Gastrocnemius medialis (tissue), 4 donors: ENCODE measurements around the gene DGKH. TPM values are rescaled to one million over a fixed set of nuclear protein-coding genes. Genes with fewer than 3 reads are reported as not detected.
"Not testable (repeated sequence)": the region's sequence is repeated elsewhere in the genome, so short reads cannot be mapped to it uniquely, and the experiment has no call there.

Experiments used
- ATAC-seq, 2 donors: fragments of 150-250 bp; one replicate each; pipeline ENCODE4 v1.9.1; 2016
- DNase-seq, 2 donors: peaks; one replicate each; pipeline ENCODE4 v3.0.0-alpha.2; 2019
- H3K27ac ChIP-seq, 4 donors: fragments of 200-600 bp; sonication (generic); 1 replicate in 1 of 4; 2 replicates in 3 of 4; pipeline ENCODE4 v1.5.1; 2016 to 2018; ENCODE audit warnings: mild to moderate bottlenecking in 2 of 4, moderate library complexity in 1 of 4
- H3K27me3 ChIP-seq, 3 donors: fragments of 200-600 bp; sonication (generic) in 2 of 3; 1 replicate in 1 of 3; 2 replicates in 2 of 3; pipeline versions ENCODE4 v1.5.1 to v1.6.0; 2016 to 2019; ENCODE audit warnings: mild to moderate bottlenecking in 1 of 3, moderate library complexity in 1 of 3
- H3K36me3 ChIP-seq, 2 donors: fragments of 200-600 bp; sonication (generic) in 1 of 2; one replicate each; pipeline ENCODE4 v1.5.1; 2017 to 2018
- H3K4me1 ChIP-seq, 2 donors: fragments of 200-600 bp; sonication (generic) in 1 of 2; one replicate each; pipeline ENCODE4 v1.5.1; 2016 to 2017; ENCODE audit warnings: mild to moderate bottlenecking in 2 of 2
- H3K4me3 ChIP-seq, 4 donors: fragments of 200-600 bp; sonication (generic) in 3 of 4; 1 replicate in 1 of 4; 2 replicates in 3 of 4; pipeline ENCODE4 v1.5.1; 2016 to 2019; ENCODE audit warnings: mild to moderate bottlenecking in 2 of 4
- H3K9me3 ChIP-seq, 3 donors: fragments of 200-600 bp; sonication (generic) in 2 of 3; 1 replicate in 1 of 3; 2 replicates in 2 of 3; pipeline ENCODE4 v1.5.1; 2016 to 2019
- CTCF ChIP-seq, 5 experiments: fragments of 450-650 bp in 3 of 5; fragments of 200-600 bp in 2 of 5; sonication (generic) in 2 of 5; IDR thresholded peaks in 4 of 5; conservative IDR thresholded peaks in 1 of 5; 1 replicate in 4 of 5; 2 replicates in 1 of 5; pipeline ENCODE4 v1.5.1; 2016 to 2019; ENCODE audit warnings: antibody characterized with exemption in 5 of 5, mild to moderate bottlenecking in 3 of 5, moderate library complexity in 3 of 5
- POLR2A ChIP-seq, 2 donors: fragments of 450-650 bp; IDR thresholded peaks; one replicate each; pipeline ENCODE4 v1.6.1; 2017; ENCODE audit warnings: antibody characterized with exemption in 2 of 2, mild to moderate bottlenecking in 2 of 2, moderate library complexity in 2 of 2
- in situ Hi-C, 4 donors: fragments of 200-750 bp; cut with MboI; loops; one replicate each; pipeline versions ENCODE4 v1.15.0 to v1.8.0; 2017; ENCODE audit warnings: low sequenced_read_pairs in 4 of 4
- intact Hi-C: fragments of 100-400 bp; cut with DNase I; formaldehyde crosslinking; loops from one replicate; pipeline ENCODE4 v1.15.1; 2023; ENCODE audit warnings: low total_unique reads
- total RNA-seq, 4 donors: library from RNA; depleted of rRNA; stranded (reverse); fragments of >200 nt; gene quantifications; one replicate each; pipeline versions ENCODE4 v1.1.0 to v1.2.3, GENCODE V29; 2016

Gene DGKH
- total RNA-seq, 4 donors from 2014 or later = 2.2 to 3.7 (median 3.0) TPM

GRCh38 chr13:42094516-42095040 is 46.1 kb downstream of the DGKH start:
- H3K9me3 ChIP-seq = no peaks in the 10 kb centered on the region
- no peak overlapping the region for H3K27ac ChIP-seq
- H3K27me3 ChIP-seq = no peaks in the 10 kb centered on the region
- no peak overlapping the region for H3K4me3 ChIP-seq
- in situ Hi-C loops (loop anchor here in 1 of 4 donors (25.0 kb wide), 1 partner anchor 182 kb away; no protein-coding TSS in a partner anchor), intact Hi-C loops (no loop called here)
- ATAC-seq (no peak), DNase-seq (no peak)
- H3K4me1 ChIP-seq = no peaks in the 10 kb centered on the region
- H3K36me3 ChIP-seq = no peaks in the 10 kb centered on the region
- no peak for TF ChIP-seq CTCF (IDR thresholded peaks at IDR 0.05 in 4 of 5, conservative IDR thresholded peaks at IDR 0.05 in 1 of 5)

- H3K4me1 ChIP-seq, DNase-seq, H3K27ac ChIP-seq, H3K4me3 ChIP-seq, H3K9me3 ChIP-seq, H3K36me3 ChIP-seq, H3K27me3 ChIP-seq, ATAC-seq, intact Hi-C loops: not testable (repeated sequence)
- in situ Hi-C loops = loop anchor here in 1 of 4 donors (25.0 kb wide), 1 partner anchor 184 kb away; no protein-coding TSS in a partner anchor
Observed at GRCh38 chr13:42096222-42096621, 47.8 kb downstream of the DGKH start.

GRCh38 chr13:42099962-42100675 is 51.7 kb downstream of the DGKH start:
- ATAC-seq = no peak
- H3K27me3 ChIP-seq = no peaks in the 10 kb centered on the region
- peaks cover 5 to 7% of the 10 kb centered on the region in 2 donors for H3K4me1 ChIP-seq
- H3K4me3 ChIP-seq = no peak overlapping the region
- intact Hi-C loops (no loop called here), in situ Hi-C loops (loop anchor here (10.0 to 25.0 kb wide), 5 partner anchors 188 to 738 kb away; no protein-coding TSS in a partner anchor)
- no peaks in the 10 kb centered on the region for H3K36me3 ChIP-seq
- no peak for DNase-seq
- no peaks in the 10 kb centered on the region for H3K9me3 ChIP-seq
- TF ChIP-seq CTCF (IDR thresholded peaks at IDR 0.05 in 4 of 5, conservative IDR thresholded peaks at IDR 0.05 in 1 of 5) (no peak), POLR2A (IDR thresholded peaks at IDR 0.05) (no peak)
- no peak overlapping the region for H3K27ac ChIP-seq

GRCh38 chr13:42100960-42101359 is 52.5 kb downstream of the DGKH start:
- Histone ChIP-seq H3K27me3 (no peaks in the 10 kb centered on the region), H3K27ac (no peak overlapping the region), H3K36me3 (no peaks in the 10 kb centered on the region), H3K4me1 (peaks cover 5 to 7% of the 10 kb centered on the region in 2 donors), H3K9me3 (no peaks in the 10 kb centered on the region), H3K4me3 (no peak overlapping the region)
- no peak for TF ChIP-seq CTCF (IDR thresholded peaks at IDR 0.05 in 4 of 5, conservative IDR thresholded peaks at IDR 0.05 in 1 of 5)
- ATAC-seq (no peak), DNase-seq (no peak)
- intact Hi-C loops = no loop called here
- in situ Hi-C loops = loop anchor here in 3 of 4 donors (10.0 to 25.0 kb wide), 4 partner anchors 436 to 739 kb away; no protein-coding TSS in a partner anchor

- Histone ChIP-seq H3K9me3 (no peaks in the 10 kb centered on the region), H3K27ac (no peak overlapping the region), H3K4me3 (no peak overlapping the region), H3K27me3 (no peaks in the 10 kb centered on the region), H3K4me1 (peaks cover 5 to 7% of the 10 kb centered on the region in 2 donors), H3K36me3 (no peaks in the 10 kb centered on the region)
- peak in 1 of 2 donors; percentile 17 for DNase-seq
- in situ Hi-C loops (loop anchor here in 3 of 4 donors (10.0 to 25.0 kb wide), 4 partner anchors 437 to 740 kb away; no protein-coding TSS in a partner anchor), intact Hi-C loops (no loop called here)
- TF ChIP-seq POLR2A (IDR thresholded peaks at IDR 0.05) (no peak), CTCF (IDR thresholded peaks at IDR 0.05 in 4 of 5, conservative IDR thresholded peaks at IDR 0.05 in 1 of 5) (no peak)
- peak; percentile 24 to 36 for ATAC-seq
Observed at GRCh38 chr13:42101821-42102585, 53.6 kb downstream of the DGKH start.
